ENCODE measurements around the gene TP53I11. TPM values are rescaled to one million over a fixed set of nuclear protein-coding genes. Genes with fewer than 3 reads are reported as not detected.
A peak's percentile ranks its signal among the peaks of the same experiment; 100 is the strongest.

The TP53I11 gene
- total and polyA plus RNA-seq, 2 donors (not counting 1 experiment from before 2014, with no cell fraction given), result 25.0 to 229 TPM

- H3K4me1 Mint-ChIP-seq, result peaks cover 23% of the 10 kb centered on the region
- WGBS (ENCODE audit: insufficient coverage), result 43% methylated on average over 8 of the region's 8 CpGs
- H3K9me3 Mint-ChIP-seq (ENCODE audit: insufficient read depth), result no peaks in the 10 kb centered on the region
- ATAC-seq (ENCODE audit: low read depth) (no peak), DNase-seq (peak; percentile 45)
- H3K4me3 ChIP-seq (ENCODE audit: control extremely low read depth in 1 of 5, extremely low read depth in 1 of 5, insufficient read depth in 1 of 5, low read depth in 2 of 5, low read length in 4 of 5), result no peak overlapping the region
- no peaks in the 10 kb centered on the region for H3K36me3 ChIP-seq (replicated peaks in 1 of 2; ENCODE audit: control extremely low read depth in 1 of 2, control insufficient read depth in 1 of 2, extremely low read depth in 1 of 2, insufficient read depth in 2 of 2, low read length in 1 of 2)
- no peak overlapping the region for H3K4me3 Mint-ChIP-seq
- H3K27me3 ChIP-seq (replicated peaks in 1 of 4; ENCODE audit: control extremely low read depth in 1 of 4, control insufficient read depth in 3 of 4, insufficient read depth in 4 of 4, low read length in 3 of 4), result no peaks in the 10 kb centered on the region
- ChIA-PET CTCF (interaction anchor here (0.5 to 3.1 kb wide), 4 partner anchors 10 to 188 kb away, joined by 3 to 17 read pairs (median 12); no protein-coding TSS in a partner anchor), POLR2A (no interaction called here)
- H4K20me1 ChIP-seq (ENCODE audit: control insufficient read depth, insufficient read depth, low read length, poor library complexity, severe bottlenecking), result no peaks in the 10 kb centered on the region
- H3K79me2 ChIP-seq (ENCODE audit: control insufficient read depth, insufficient read depth, low read length), result no peaks in the 10 kb centered on the region
- peaks cover 30 to 38% of the 10 kb centered on the region in 2 donors for H3K4me1 ChIP-seq (ENCODE audit: control insufficient read depth in 2 of 2, insufficient read depth in 2 of 2, low read length in 2 of 2)
- H2AFZ ChIP-seq (ENCODE audit: insufficient read depth, low read depth, low read length, poor library complexity, severe bottlenecking), result no peak overlapping the region
- H3K4me2 ChIP-seq (replicated peaks; ENCODE audit: low read depth, low read length, poor library complexity, severe bottlenecking), result no peak overlapping the region
- H3K9me3 ChIP-seq (ENCODE audit: control extremely low read depth in 1 of 3, control insufficient read depth in 2 of 3, insufficient read depth in 1 of 3, low read length in 2 of 3), result no peaks in the 10 kb centered on the region
- intact Hi-C loops (cut with micrococcal nuclease), result no loop called here
- H3K9ac ChIP-seq (ENCODE audit: low read length), result no peak overlapping the region
- H3K27ac Mint-ChIP-seq, result no peak overlapping the region
- TF ChIP-seq EZH2 (IDR thresholded peaks at IDR 0.05; ENCODE audit: borderline replicate concordance, insufficient read depth, low read depth, low read length, poor library complexity, severe bottlenecking), result no peak
- TF ChIP-seq CTCF (IDR thresholded peaks at IDR 0.05), result no peak
- peaks cover 4% of the 10 kb centered on the region for H3K27me3 Mint-ChIP-seq
- no peak overlapping the region for H3K27ac ChIP-seq (ENCODE audit: low read length in 2 of 2)
Measured at GRCh38 chr11:44916331-44916730, 34.4 kb downstream of the TP53I11 start.

- Mint-ChIP-seq H3K4me1 (peaks cover 27% of the 10 kb centered on the region), H3K4me3 (peak overlapping the region; percentile 23), H3K27me3 (peaks cover 4% of the 10 kb centered on the region), H3K27ac (no peak overlapping the region), H3K9me3 (ENCODE audit: insufficient read depth) (no peaks in the 10 kb centered on the region)
- H3K27ac ChIP-seq (ENCODE audit: low read length in 2 of 2), result no peak overlapping the region
- ChIA-PET CTCF (interaction anchor here (0.5 to 3.1 kb wide), 5 partner anchors 11 to 194 kb away, joined by 3 to 17 read pairs (median 9); no protein-coding TSS in a partner anchor), POLR2A (no interaction called here)
- peak; percentile 67 for DNase-seq
- H2AFZ ChIP-seq (ENCODE audit: insufficient read depth, low read depth, low read length, poor library complexity, severe bottlenecking), result no peak overlapping the region
- no peak overlapping the region for H3K9ac ChIP-seq (ENCODE audit: low read length)
- H3K4me1 ChIP-seq (ENCODE audit: control insufficient read depth in 2 of 2, insufficient read depth in 2 of 2, low read length in 2 of 2), result peaks cover 30 to 40% of the 10 kb centered on the region in 2 donors
- H3K4me2 ChIP-seq (replicated peaks; ENCODE audit: low read depth, low read length, poor library complexity, severe bottlenecking), result peak overlapping the region; percentile 49
- H3K9me3 ChIP-seq (ENCODE audit: control extremely low read depth in 1 of 3, control insufficient read depth in 2 of 3, insufficient read depth in 1 of 3, low read length in 2 of 3), result no peaks in the 10 kb centered on the region
- no peaks in the 10 kb centered on the region for H3K79me2 ChIP-seq (ENCODE audit: control insufficient read depth, insufficient read depth, low read length)
- WGBS (ENCODE audit: insufficient coverage), result 1% methylated on average over 10 of the region's 10 CpGs
- H4K20me1 ChIP-seq (ENCODE audit: control insufficient read depth, insufficient read depth, low read length, poor library complexity, severe bottlenecking), result no peaks in the 10 kb centered on the region
- no peak for TF ChIP-seq EZH2 (IDR thresholded peaks at IDR 0.05; ENCODE audit: borderline replicate concordance, insufficient read depth, low read depth, low read length, poor library complexity, severe bottlenecking)
- TF ChIP-seq CTCF (IDR thresholded peaks at IDR 0.05), result no peak
- no peaks in the 10 kb centered on the region for H3K36me3 ChIP-seq (replicated peaks in 1 of 2; ENCODE audit: control extremely low read depth in 1 of 2, control insufficient read depth in 1 of 2, extremely low read depth in 1 of 2, insufficient read depth in 2 of 2, low read length in 1 of 2)
- intact Hi-C loops (cut with micrococcal nuclease), result no loop called here
- H3K27me3 ChIP-seq (replicated peaks in 1 of 4; ENCODE audit: control extremely low read depth in 1 of 4, control insufficient read depth in 3 of 4, insufficient read depth in 4 of 4, low read length in 3 of 4), result no peaks in the 10 kb centered on the region
- ATAC-seq (ENCODE audit: low read depth), result peak; percentile 46
- H3K4me3 ChIP-seq (ENCODE audit: control extremely low read depth in 1 of 5, extremely low read depth in 1 of 5, insufficient read depth in 1 of 5, low read depth in 2 of 5, low read length in 4 of 5), result peak overlapping the region in 1 of 5 experiments; percentile 9
Measured at GRCh38 chr11:44915621-44916020, 35.1 kb downstream of the TP53I11 start.

Data from B cell (primary cell).